Caco-2 (cell line): ENCODE measurements around the gene CILP2. TPM values are rescaled to one million over a fixed set of nuclear protein-coding genes. Genes with fewer than 3 reads are reported as not detected.

Experiments used
- BruUV-seq: library from RNA; stranded (reverse); fragments of 400-500 nt; replicated peaks from 2 replicates; lab custom pipeline; 2021; lab: Mats Ljungman, UMichigan
- CTCF ChIA-PET: fragments of 300-600 bp; sonication (Branson Sonifier 250); formaldehyde crosslinking; loops from one replicate; lab custom pipeline; 2022; ENCODE audit warnings: antibody characterized with exemption; lab: Charles Lee
- POLR2A ChIA-PET: fragments of 300-600 bp; sonication (Branson Sonifier 250); formaldehyde crosslinking; loops from one replicate; lab custom pipeline; 2022; ENCODE audit warnings: antibody characterized with exemption; lab: Charles Lee
- DNase-seq, 2 experiments: peaks; one replicate each; pipeline versions ENCODE4 v3.0.0 to v3.0.0-alpha.2; 2020 to 2022
- H3K27me3 ChIP-seq: replicated peaks from 2 replicates; pipeline ENCODE4 v1.6.0; 2011; ENCODE audit warnings: low read length; ENCODE audit not compliant: control insufficient read depth, insufficient read depth
- H3K36me3 ChIP-seq: 2 replicates; pipeline ENCODE4 v1.5.1; 2011; ENCODE audit warnings: low read length; ENCODE audit not compliant: control insufficient read depth, insufficient read depth
- H3K4me1 ChIP-seq: fragments of 250-450 bp; sonication (Bioruptor Pico); 2 replicates; pipeline ENCODE4 v1.5.1; 2020; ENCODE audit warnings: mild to moderate bottlenecking
- H3K4me3 ChIP-seq: 2 replicates; pipeline ENCODE4 v1.5.1; 2011; ENCODE audit warnings: low read depth, mild to moderate bottlenecking, control low read depth, low read length
- H3K9me3 ChIP-seq: fragments of 250-450 bp; sonication (Bioruptor Pico); 2 replicates; pipeline ENCODE4 v1.5.1; 2020; ENCODE audit warnings: mild to moderate bottlenecking, moderate library complexity
- H3K27ac Mint-ChIP-seq: one replicate; pipeline ENCODE4 v1.8.0; 2022; ENCODE audit warnings: mixed read lengths; ENCODE audit not compliant: unreplicated experiment
- H3K27me3 Mint-ChIP-seq: one replicate; pipeline ENCODE4 v1.8.0; 2022; ENCODE audit warnings: mixed read lengths; ENCODE audit not compliant: insufficient read depth, unreplicated experiment
- H3K36me3 Mint-ChIP-seq: one replicate; pipeline ENCODE4 v1.8.0; 2022; ENCODE audit warnings: mild to moderate bottlenecking, mixed read lengths; ENCODE audit not compliant: insufficient read depth, unreplicated experiment
- H3K4me1 Mint-ChIP-seq: one replicate; pipeline ENCODE4 v1.8.0; 2022; ENCODE audit warnings: low read depth, mixed read lengths; ENCODE audit not compliant: unreplicated experiment
- H3K4me3 Mint-ChIP-seq: one replicate; pipeline ENCODE4 v1.8.0; 2022; ENCODE audit warnings: mild to moderate bottlenecking, moderate library complexity, mixed read lengths; ENCODE audit not compliant: unreplicated experiment
- H3K9me3 Mint-ChIP-seq: one replicate; pipeline ENCODE4 v1.8.0; 2022; ENCODE audit warnings: mixed read lengths; ENCODE audit not compliant: unreplicated experiment
- intact Hi-C: fragments of 100-400 bp; cut with micrococcal nuclease; formaldehyde crosslinking; loops from one replicate; pipeline ENCODE4 v1.10.0; 2022; ENCODE audit not compliant: unreplicated experiment
- total RNA-seq: library from RNA; stranded (reverse); gene quantifications from 2 replicates; pipeline ENCODE4 v1.2.3, GENCODE V29; 2022
- TF ChIP-seq, protein P1 (sequence below), 2 experiments: fragments of 200-600 bp in 1 of 2; IDR thresholded peaks; 1 replicate in 1 of 2; 2 replicates in 1 of 2; pipeline versions ENCODE4 v1.5.1 to v1.8.0; 2011 to 2022; ENCODE audit warnings: antibody characterized with exemption in 1 of 2, control low read depth in 1 of 2, inconsistent platforms in 1 of 2, low read depth in 1 of 2, low read length in 1 of 2, mild to moderate bottlenecking in 1 of 2, moderate library complexity in 1 of 2; ENCODE audit not compliant: insufficient read depth in 1 of 2, severe bottlenecking in 1 of 2, unreplicated experiment in 1 of 2

CILP2 gene
- total RNA-seq, 1 experiment from 2014 or later = 1.3 TPM

DNA sequence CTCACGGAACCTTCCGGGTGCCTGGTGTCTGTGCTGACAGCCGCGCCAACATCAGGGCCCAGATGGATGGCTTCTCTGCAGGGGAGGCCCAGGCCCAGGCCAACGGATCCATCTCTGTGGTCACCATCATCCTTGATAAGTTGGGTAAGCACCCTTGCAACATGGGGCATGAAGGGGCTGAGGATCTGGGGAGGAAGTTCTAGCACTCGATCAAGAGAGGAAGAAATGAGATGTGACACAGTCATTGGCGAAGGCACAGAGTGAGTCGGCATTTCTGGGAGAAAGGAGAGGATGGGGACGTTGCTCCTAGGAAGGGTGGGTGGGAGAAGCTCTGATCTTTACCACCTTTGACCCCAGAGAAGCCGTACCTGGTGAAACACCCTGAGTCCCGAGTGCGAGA, 4.4 kb downstream of the CILP2 start:
- H3K27me3 Mint-ChIP-seq = no peaks in the 10 kb centered on the region
- Histone ChIP-seq H3K4me1 (no peaks in the 10 kb centered on the region), H3K4me3 (no peak overlapping the region), H3K27me3 (no peaks in the 10 kb centered on the region), H3K36me3 (no peaks in the 10 kb centered on the region), H3K9me3 (no peaks in the 10 kb centered on the region)
- intact Hi-C loops = no loop called here
- no peaks in the 10 kb centered on the region for H3K36me3 Mint-ChIP-seq
- DNase-seq = no peak
- H3K4me3 Mint-ChIP-seq = no peak overlapping the region
- ChIA-PET POLR2A (no interaction called here), CTCF (no interaction called here)
- no peak overlapping the region for H3K27ac Mint-ChIP-seq
- no peaks in the 10 kb centered on the region for H3K9me3 Mint-ChIP-seq
- no TSS peak for BruUV-seq
- peaks cover 6% of the 10 kb centered on the region for H3K4me1 Mint-ChIP-seq
- TF ChIP-seq, protein P1, sequence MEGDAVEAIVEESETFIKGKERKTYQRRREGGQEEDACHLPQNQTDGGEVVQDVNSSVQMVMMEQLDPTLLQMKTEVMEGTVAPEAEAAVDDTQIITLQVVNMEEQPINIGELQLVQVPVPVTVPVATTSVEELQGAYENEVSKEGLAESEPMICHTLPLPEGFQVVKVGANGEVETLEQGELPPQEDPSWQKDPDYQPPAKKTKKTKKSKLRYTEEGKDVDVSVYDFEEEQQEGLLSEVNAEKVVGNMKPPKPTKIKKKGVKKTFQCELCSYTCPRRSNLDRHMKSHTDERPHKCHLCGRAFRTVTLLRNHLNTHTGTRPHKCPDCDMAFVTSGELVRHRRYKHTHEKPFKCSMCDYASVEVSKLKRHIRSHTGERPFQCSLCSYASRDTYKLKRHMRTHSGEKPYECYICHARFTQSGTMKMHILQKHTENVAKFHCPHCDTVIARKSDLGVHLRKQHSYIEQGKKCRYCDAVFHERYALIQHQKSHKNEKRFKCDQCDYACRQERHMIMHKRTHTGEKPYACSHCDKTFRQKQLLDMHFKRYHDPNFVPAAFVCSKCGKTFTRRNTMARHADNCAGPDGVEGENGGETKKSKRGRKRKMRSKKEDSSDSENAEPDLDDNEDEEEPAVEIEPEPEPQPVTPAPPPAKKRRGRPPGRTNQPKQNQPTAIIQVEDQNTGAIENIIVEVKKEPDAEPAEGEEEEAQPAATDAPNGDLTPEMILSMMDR (IDR thresholded peaks at IDR 0.05; ENCODE audit: insufficient read depth in 1 of 2, low read depth in 1 of 2, low read length in 1 of 2, severe bottlenecking in 1 of 2, unreplicated experiment in 1 of 2) = no peak

DNA sequence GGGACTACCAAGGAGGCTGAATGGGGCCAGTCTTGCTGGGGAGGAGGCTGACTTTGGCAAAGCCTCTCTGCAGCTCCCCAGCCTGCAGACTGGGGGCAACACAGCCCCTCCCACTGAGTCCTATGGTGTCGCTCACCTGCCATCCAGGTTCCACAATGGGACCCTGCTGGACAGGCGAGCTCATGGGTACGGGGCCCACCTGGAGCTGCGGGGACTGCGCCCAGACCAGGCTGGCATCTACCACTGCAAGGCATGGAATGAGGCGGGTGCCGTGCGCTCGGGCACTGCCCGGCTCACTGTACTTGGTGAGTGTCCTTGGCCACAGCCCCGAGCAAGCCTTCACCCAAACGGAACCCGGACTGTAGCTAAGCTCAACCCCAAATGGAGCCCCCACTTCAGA, 5.0 kb downstream of the CILP2 start:
- Mint-ChIP-seq H3K36me3 (no peaks in the 10 kb centered on the region), H3K9me3 (no peaks in the 10 kb centered on the region), H3K4me1 (peaks cover 6% of the 10 kb centered on the region), H3K27me3 (no peaks in the 10 kb centered on the region), H3K27ac (no peak overlapping the region), H3K4me3 (no peak overlapping the region)
- no peaks in the 10 kb centered on the region for H3K27me3 ChIP-seq
- no peaks in the 10 kb centered on the region for H3K9me3 ChIP-seq
- no peaks in the 10 kb centered on the region for H3K36me3 ChIP-seq
- no TSS peak for BruUV-seq
- intact Hi-C loops = no loop called here
- CTCF ChIA-PET = no interaction called here
- no peaks in the 10 kb centered on the region for H3K4me1 ChIP-seq
- TF ChIP-seq, protein P1 (IDR thresholded peaks at IDR 0.05; ENCODE audit: insufficient read depth in 1 of 2, low read depth in 1 of 2, low read length in 1 of 2, severe bottlenecking in 1 of 2, unreplicated experiment in 1 of 2) = no peak
- H3K4me3 ChIP-seq = no peak overlapping the region
- POLR2A ChIA-PET = no interaction called here
- DNase-seq = no peak

DNA sequence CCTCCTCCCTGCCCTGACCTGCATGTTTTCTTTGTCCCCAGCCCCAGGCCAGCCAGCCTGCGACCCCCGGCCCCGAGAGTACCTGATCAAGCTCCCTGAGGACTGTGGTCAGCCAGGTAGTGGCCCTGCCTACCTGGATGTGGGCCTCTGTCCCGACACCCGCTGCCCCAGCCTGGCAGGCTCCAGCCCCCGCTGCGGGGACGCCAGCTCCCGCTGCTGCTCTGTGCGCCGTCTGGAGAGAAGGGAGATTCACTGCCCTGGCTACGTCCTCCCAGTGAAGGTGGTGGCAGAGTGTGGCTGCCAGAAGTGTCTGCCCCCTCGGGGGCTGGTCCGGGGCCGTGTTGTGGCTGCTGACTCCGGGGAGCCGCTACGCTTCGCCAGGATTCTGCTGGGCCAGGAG, 5.6 kb downstream of the CILP2 start:
- Histone ChIP-seq H3K9me3 (no peaks in the 10 kb centered on the region), H3K4me1 (no peaks in the 10 kb centered on the region), H3K4me3 (no peak overlapping the region), H3K27me3 (no peaks in the 10 kb centered on the region), H3K36me3 (no peaks in the 10 kb centered on the region)
- no peaks in the 10 kb centered on the region for H3K9me3 Mint-ChIP-seq
- CTCF ChIA-PET = no interaction called here
- intact Hi-C loops = no loop called here
- peaks cover 4% of the 10 kb centered on the region for H3K4me1 Mint-ChIP-seq
- no peak overlapping the region for H3K4me3 Mint-ChIP-seq
- no peak for DNase-seq
- POLR2A ChIA-PET = no interaction called here
- no peaks in the 10 kb centered on the region for H3K27me3 Mint-ChIP-seq
- no peak overlapping the region for H3K27ac Mint-ChIP-seq
- TF ChIP-seq, protein P1 (IDR thresholded peaks at IDR 0.05; ENCODE audit: insufficient read depth in 1 of 2, low read depth in 1 of 2, low read length in 1 of 2, severe bottlenecking in 1 of 2, unreplicated experiment in 1 of 2) = no peak
- H3K36me3 Mint-ChIP-seq = no peaks in the 10 kb centered on the region
- BruUV-seq = no TSS peak
